ENCODE results near the gene AP2S1. TPM values are rescaled to one million over a fixed set of nuclear protein-coding genes. Genes with fewer than 3 reads are reported as not detected.

AP2S1 gene
- total and polyA plus RNA-seq, 2 of the 8 experiments (the other 6 are each of a cell fraction or from before 2014, with no cell fraction given): 195 to 211 TPM

- H2BK5ac ChIP-seq (ENCODE audit: low read depth, low read length): no peak overlapping the region
- H3K18ac ChIP-seq (ENCODE audit: extremely low read depth, low read length): no peak overlapping the region
- no peak overlapping the region for H3K56ac ChIP-seq (replicated peaks; ENCODE audit: insufficient read length, low read depth, low read length)
- H3K4me2 ChIP-seq (ENCODE audit: insufficient read depth in 1 of 2, low read depth in 2 of 2, low read length in 2 of 2): no peak overlapping the region
- H4K8ac ChIP-seq (ENCODE audit: extremely low read depth, insufficient read depth, low read length): no peak overlapping the region; the same call in 1 of the 2 replicates
- H2BK12ac ChIP-seq (ENCODE audit: low read depth, low read length): no peak overlapping the region
- no peaks in the 10 kb centered on the region for H3K9me3 ChIP-seq (ENCODE audit: insufficient read depth in 2 of 2, low read depth in 1 of 2, low read length in 1 of 2)
- no peak overlapping the region for H2AFZ ChIP-seq (ENCODE audit: low read length)
- no peak overlapping the region for H4K5ac ChIP-seq (ENCODE audit: insufficient read length, low read depth, low read length)
- no peaks in the 10 kb centered on the region for H3K27me3 ChIP-seq (replicated peaks in 1 of 4; ENCODE audit: control insufficient read depth in 3 of 4, extremely low read depth in 1 of 4, insufficient read depth in 3 of 4, low read length in 3 of 4)
- H3K4me1 ChIP-seq (replicated peaks in 1 of 4; ENCODE audit: control insufficient read depth in 3 of 4, insufficient read depth in 4 of 4, low read length in 3 of 4): no peaks in the 10 kb centered on the region; a peak in 1 of 7 replicates
- no peak overlapping the region for H3K14ac ChIP-seq (ENCODE audit: insufficient read length)
- no peaks in the 10 kb centered on the region for H3K79me1 ChIP-seq (ENCODE audit: low read depth, low read length)
- H2BK20ac ChIP-seq (ENCODE audit: low read length): no peak overlapping the region
- no peak overlapping the region for H3K27ac ChIP-seq (ENCODE audit: low read depth, low read length)
- H2BK120ac ChIP-seq (replicated peaks; ENCODE audit: low read depth, low read length): no peak overlapping the region
- no peaks in the 10 kb centered on the region for H3K79me2 ChIP-seq (ENCODE audit: control insufficient read depth in 1 of 2, insufficient read depth in 2 of 2, low read length in 2 of 2)
- H3K4me3 ChIP-seq (ENCODE audit: extremely low read depth in 1 of 4, insufficient read depth in 2 of 4, low read depth in 3 of 4, low read length in 4 of 4): no peak overlapping the region
- H2AK5ac ChIP-seq (ENCODE audit: low read depth, low read length): no peak overlapping the region
- H3K23me2 ChIP-seq (ENCODE audit: low read depth, low read length): no peaks in the 10 kb centered on the region
- ChIA-PET POLR2A (ENCODE audit: partially characterized antibody) (interaction anchor here (0.7 to 8.3 kb wide), 4 partner anchors 13 to 63 kb away, joined by 3 to 68 read pairs (median 3); partner anchors contain the start of gene SLC1A5), CTCF (ENCODE audit: partially characterized antibody) (interaction anchor here (1.0 to 1.1 kb wide), 2 partner anchors 70 to 169 kb away, joined by 3 read pairs; no protein-coding TSS in a partner anchor)
- DNase-seq (ENCODE audit: low read depth in 1 of 2, low spot score in 2 of 2) (peak in 1 of 2 experiments; percentile 54), FAIRE-seq (peak; percentile 45)
- WGBS, 2 experiments (ENCODE audit: extremely low coverage in 1 of 2, insufficient coverage in 1 of 2, insufficient read length in 1 of 2, insufficient replicate concordance in 2 of 2, low coverage in 1 of 2, low lambda C conversion rate in 2 of 2, missing lambda C conversion rate in 1 of 2): 93% methylated on average over 2 of the region's 2 CpGs; no CpG with 5 or more reads in 1 of the 2 experiments
- no peak overlapping the region for H2BK15ac ChIP-seq (ENCODE audit: low read length)
- no peaks in the 10 kb centered on the region for H3K36me3 ChIP-seq (ENCODE audit: control insufficient read depth in 2 of 4, insufficient read depth in 4 of 4, low read length in 3 of 4)
- no peak overlapping the region for H4K91ac ChIP-seq (replicated peaks; ENCODE audit: insufficient read length, low read length)
- H4K20me1 ChIP-seq (replicated peaks in 1 of 2; ENCODE audit: control insufficient read depth in 1 of 2, insufficient read depth in 2 of 2, low read length in 2 of 2): no peaks in the 10 kb centered on the region
- no peak overlapping the region for H3K9ac ChIP-seq (replicated peaks in 1 of 4; ENCODE audit: extremely low read depth in 1 of 4, low read depth in 3 of 4, low read length in 3 of 4)
- TF ChIP-seq SP1 (IDR thresholded peaks at IDR 0.05; ENCODE audit: low read depth, low read length): peak; percentile 97
- peak; percentile 80 for TF ChIP-seq CHD2 (IDR thresholded peaks at IDR 0.05; ENCODE audit: low read length)
- no peak for TF ChIP-seq POLR2AphosphoS5 (IDR thresholded peaks at IDR 0.05; ENCODE audit: low read depth, low read length)
- TF ChIP-seq, protein P1, sequence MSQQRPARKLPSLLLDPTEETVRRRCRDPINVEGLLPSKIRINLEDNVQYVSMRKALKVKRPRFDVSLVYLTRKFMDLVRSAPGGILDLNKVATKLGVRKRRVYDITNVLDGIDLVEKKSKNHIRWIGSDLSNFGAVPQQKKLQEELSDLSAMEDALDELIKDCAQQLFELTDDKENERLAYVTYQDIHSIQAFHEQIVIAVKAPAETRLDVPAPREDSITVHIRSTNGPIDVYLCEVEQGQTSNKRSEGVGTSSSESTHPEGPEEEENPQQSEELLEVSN (IDR thresholded peaks at IDR 0.05): no peak
- no peak overlapping the region for H3K4ac ChIP-seq (replicated peaks; ENCODE audit: insufficient read length, low read depth, low read length)
- H3K23ac ChIP-seq (ENCODE audit: insufficient read length): no peak overlapping the region
Observed at GRCh38 chr19:46818812-46819211, 31.8 kb downstream of the AP2S1 start.

Measured in H1 (cell line).